Keratinocyte (primary cell): ENCODE data around the gene TSPAN16. TPM values are rescaled to one million over a fixed set of nuclear protein-coding genes. Genes with fewer than 3 reads are reported as not detected.
"Not testable (repeated sequence)": the region's sequence is repeated elsewhere in the genome, so short reads cannot be mapped to it uniquely, and the experiment has no call there.

Source experiments
- DNase-seq: peaks from one replicate; pipeline ENCODE4 v3.0.0-alpha.2; 2011; ENCODE audit warnings: low read depth, missing footprints, low spot score
- FAIRE-seq: peaks from 2 replicates; lab custom pipeline; 2011; peaks lifted over from hg19 to GRCh38; lab: Jason Lieb, UNC
- H2AFZ ChIP-seq: 2 replicates; pipeline ENCODE4 v1.6.0; 2012; ENCODE audit warnings: low read length, control low read depth, inconsistent platforms; ENCODE audit not compliant: control insufficient read depth
- H3K27ac ChIP-seq: 2 replicates; pipeline ENCODE4 v1.5.1; 2011; ENCODE audit warnings: low read length; ENCODE audit not compliant: control insufficient read depth, insufficient read depth
- H3K27me3 ChIP-seq: 3 replicates; pipeline ENCODE4 v1.6.0; 2011; ENCODE audit warnings: low read length; ENCODE audit not compliant: control insufficient read depth, insufficient read depth; ENCODE audit errors: extremely low read depth
- H3K36me3 ChIP-seq, 2 experiments: 2 replicates in 1 of 2; 3 replicates in 1 of 2; pipeline ENCODE4 v1.5.1; 2011; ENCODE audit warnings: low read length in 2 of 2, mild to moderate bottlenecking in 1 of 2; ENCODE audit not compliant: control insufficient read depth in 2 of 2, insufficient read depth in 2 of 2; ENCODE audit errors: extremely low read depth in 1 of 2
- H3K4me1 ChIP-seq: 3 replicates; pipeline ENCODE4 v1.5.1; 2011; ENCODE audit warnings: low read length; ENCODE audit not compliant: control insufficient read depth, insufficient read depth; ENCODE audit errors: extremely low read depth
- H3K4me2 ChIP-seq: 3 replicates; pipeline ENCODE4 v1.6.0; 2011; ENCODE audit warnings: low read depth, low read length; ENCODE audit not compliant: control insufficient read depth, insufficient read depth; ENCODE audit errors: extremely low read depth
- H3K4me3 ChIP-seq, 3 experiments: fragments of 200-600 bp in 1 of 3; sonication (generic) in 1 of 3; 2 replicates in 2 of 3; 3 replicates in 1 of 3; pipeline ENCODE4 v1.5.1; 2011 to 2016; ENCODE audit warnings: low read length in 3 of 3, mild to moderate bottlenecking in 3 of 3, control low read depth in 2 of 3, inconsistent platforms in 1 of 3, low read depth in 1 of 3, mixed read lengths in 1 of 3, mixed run types in 1 of 3, moderate library complexity in 1 of 3; ENCODE audit not compliant: control insufficient read depth in 2 of 3, insufficient read depth in 2 of 3; ENCODE audit errors: extremely low read depth in 1 of 3
- H3K79me2 ChIP-seq: 2 replicates; pipeline ENCODE4 v1.6.0; 2012; ENCODE audit warnings: low read length; ENCODE audit not compliant: control insufficient read depth, insufficient read depth
- H3K9ac ChIP-seq: 3 replicates; pipeline ENCODE4 v1.6.0; 2011; ENCODE audit warnings: low read length; ENCODE audit not compliant: control insufficient read depth, insufficient read depth; ENCODE audit errors: extremely low read depth
- H3K9me1 ChIP-seq: 3 replicates; pipeline ENCODE4 v1.6.0; 2011; ENCODE audit warnings: low read length; ENCODE audit not compliant: control insufficient read depth, insufficient read depth; ENCODE audit errors: extremely low read depth
- H3K9me3 ChIP-seq: 2 replicates; pipeline ENCODE4 v1.5.1; 2012; ENCODE audit warnings: low read depth, low read length; ENCODE audit not compliant: control insufficient read depth
- H4K20me1 ChIP-seq: 3 replicates; pipeline ENCODE4 v1.6.0; 2011; ENCODE audit warnings: low read length; ENCODE audit not compliant: control insufficient read depth, insufficient read depth; ENCODE audit errors: extremely low read depth
- CTCF ChIP-seq, 3 experiments: IDR thresholded peaks in 1 of 3; conservative IDR thresholded peaks in 1 of 3; optimal IDR thresholded peaks in 1 of 3; 2 replicates in 2 of 3; 3 replicates in 1 of 3; pipeline versions ENCODE3 to v1.5.1; 2011; ENCODE audit warnings: low read length in 3 of 3, mild to moderate bottlenecking in 3 of 3, moderate library complexity in 2 of 3, control low read depth in 1 of 3, inconsistent platforms in 1 of 3; ENCODE audit not compliant: insufficient read depth in 2 of 3; ENCODE audit errors: extremely low read depth in 1 of 3
- EZH2 ChIP-seq: IDR thresholded peaks from one replicate; pipeline ENCODE4 v1.6.1; 2012; ENCODE audit warnings: inconsistent platforms, mild to moderate bottlenecking, low read length, moderate library complexity
- dilution Hi-C: fragments of 300-500 bp; cut with MboI; formaldehyde crosslinking; loops from one replicate; pipeline ENCODE4 v1.7.0; 2020; ENCODE audit warnings: low sequenced_read_pairs; ENCODE audit not compliant: extremely low pct_ligation_motif_present
- polyA plus RNA-seq, 5 experiments: library from polyadenylated mRNA; depleted of rRNA in 3 of 5; stranded (reverse) in 3 of 5; stranded (forward) in 1 of 5; unstranded in 1 of 5; fragments of >200 nt; gene quantifications; 1 replicate in 1 of 5; 2 replicates in 3 of 5; 3 replicates in 1 of 5; pipeline versions ENCODE4 v1.2.1 to v1.2.3, GENCODE V29; 2011 to 2012; ENCODE audit warnings: missing spikeins in 2 of 5, low read depth in 1 of 5, low replicate concordance in 1 of 5

Gene TSPAN16
- polyA plus RNA-seq, 1 donor (not counting 4 experiments of a cell fraction or from before 2014, with no cell fraction given): not detected

- H2AFZ ChIP-seq: no peak overlapping the region
- H4K20me1 ChIP-seq: no peaks in the 10 kb centered on the region
- no peak overlapping the region for H3K4me2 ChIP-seq
- no peak overlapping the region for H3K27ac ChIP-seq
- no peaks in the 10 kb centered on the region for H3K4me1 ChIP-seq
- peaks cover 24 to 26% of the 10 kb centered on the region in 2 experiments for H3K36me3 ChIP-seq
- FAIRE-seq: no peak
- H3K9me3 ChIP-seq: no peaks in the 10 kb centered on the region
- TF ChIP-seq CTCF (optimal IDR thresholded peaks at IDR 0.05 in 1 of 3, IDR thresholded peaks at IDR 0.05 in 1 of 3, conservative IDR thresholded peaks at IDR 0.05 in 1 of 3; ENCODE audit: extremely low read depth in 1 of 3, insufficient read depth in 2 of 3, low read length in 3 of 3) (no peak), EZH2 (no peak)
- no peak for DNase-seq
- H3K79me2 ChIP-seq: peaks cover 3% of the 10 kb centered on the region
- H3K4me3 ChIP-seq: no peak overlapping the region
- no peak overlapping the region for H3K9ac ChIP-seq
- H3K9me1 ChIP-seq: peaks cover 3% of the 10 kb centered on the region
- H3K27me3 ChIP-seq: no peaks in the 10 kb centered on the region
- dilution Hi-C loops: no loop called here
Observed at GRCh38 chr19:11332822-11333221, 36.9 kb downstream of the TSPAN16 start.

- H4K20me1 ChIP-seq, H3K9me1 ChIP-seq, dilution Hi-C loops, H3K4me3 ChIP-seq, H3K9ac ChIP-seq, H3K4me1 ChIP-seq, FAIRE-seq, H3K9me3 ChIP-seq, H3K4me2 ChIP-seq, H3K27ac ChIP-seq, DNase-seq, H2AFZ ChIP-seq, H3K27me3 ChIP-seq: not testable (repeated sequence)
- Histone ChIP-seq H3K79me2 (peaks cover 11% of the 10 kb centered on the region), H3K36me3 (peaks cover 24 to 26% of the 10 kb centered on the region in 2 experiments)
Observed at GRCh38 chr19:11333838-11334237, 37.9 kb downstream of the TSPAN16 start.
